ENCODE data around the gene RGS7BP.

DNA sequence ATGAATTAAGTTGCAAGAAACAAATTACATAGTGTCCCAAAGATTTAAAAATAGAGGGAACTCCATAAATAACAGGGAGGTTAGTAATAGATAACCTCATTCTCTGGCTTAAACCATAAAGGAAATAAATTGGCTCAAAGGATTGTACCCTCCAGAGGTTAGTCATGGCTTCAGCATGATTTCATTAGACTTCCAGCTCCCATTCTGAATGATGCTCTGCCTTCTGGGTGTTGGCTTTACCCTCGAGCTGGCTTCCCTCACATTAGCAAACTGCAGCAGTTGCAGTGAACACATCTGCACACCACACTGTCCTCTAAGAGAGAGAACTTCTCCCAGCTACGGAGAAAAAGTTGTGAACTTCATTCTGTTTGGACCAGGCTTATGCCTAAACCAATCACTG lies 70.4 kb downstream of the RGS7BP start:
- TF ChIP-seq EZH2 (IDR thresholded peaks at IDR 0.05; ENCODE audit: insufficient read depth, poor library complexity, severe bottlenecking), result no peak
- TF ChIP-seq EZH2phosphoT487 (IDR thresholded peaks at IDR 0.05; ENCODE audit: insufficient read depth, low read depth), result no peak
